H1 (cell line): ENCODE measurements around the gene STARD3NL. TPM values are rescaled to one million over a fixed set of nuclear protein-coding genes. Genes with fewer than 3 reads are reported as not detected.

Source experiments
- CTCF ChIA-PET: fragments of 300-600 bp; sonication (Branson Sonifier 250); formaldehyde crosslinking; loops from one replicate; lab custom pipeline; 2021; ENCODE audit not compliant: partially characterized antibody; lab: Charles Lee
- POLR2A ChIA-PET: fragments of 300-600 bp; sonication (Branson Sonifier 250); formaldehyde crosslinking; loops from one replicate; lab custom pipeline; 2021; ENCODE audit warnings: inconsistent platforms; ENCODE audit not compliant: partially characterized antibody; lab: Charles Lee
- DNase-seq, 2 experiments: peaks; one replicate each; pipeline versions ENCODE4 v3.0.0 to v3.0.0-alpha.2; 2010 to 2022; ENCODE audit warnings: low spot score in 2 of 2, low read depth in 1 of 2, mixed read lengths in 1 of 2
- FAIRE-seq: peaks from 2 replicates; lab custom pipeline; 2011; peaks lifted over from hg19 to GRCh38; lab: Jason Lieb, UNC
- H2AFZ ChIP-seq: 2 replicates; pipeline ENCODE4 v1.8.1; 2012; ENCODE audit warnings: low read length, inconsistent platforms
- H2AK5ac ChIP-seq: 2 replicates; pipeline ENCODE4 v1.6.1; 2013; ENCODE audit warnings: low read depth, low read length
- H2BK120ac ChIP-seq: replicated peaks from 2 replicates; pipeline ENCODE3; 2013; ENCODE audit warnings: low read depth, low read length, inconsistent platforms
- H2BK12ac ChIP-seq: 2 replicates; pipeline ENCODE4 v1.6.1; 2013; ENCODE audit warnings: low read depth, low read length
- H2BK15ac ChIP-seq: 2 replicates; pipeline ENCODE4 v1.6.1; 2013; ENCODE audit warnings: low read length
- H2BK20ac ChIP-seq: 2 replicates; pipeline ENCODE4 v1.6.1; 2013; ENCODE audit warnings: low read length
- H2BK5ac ChIP-seq: 2 replicates; pipeline ENCODE4 v1.6.1; 2013; ENCODE audit warnings: low read depth, low read length
- H3K14ac ChIP-seq: 2 replicates; pipeline ENCODE4 v1.6.1; 2013; ENCODE audit warnings: inconsistent platforms; ENCODE audit not compliant: insufficient read length
- H3K18ac ChIP-seq: 2 replicates; pipeline ENCODE4 v1.6.1; 2013; ENCODE audit warnings: low read length; ENCODE audit errors: extremely low read depth
- H3K23ac ChIP-seq: 2 replicates; pipeline ENCODE4 v1.6.1; 2013; ENCODE audit warnings: inconsistent platforms; ENCODE audit not compliant: insufficient read length
- H3K23me2 ChIP-seq: 2 replicates; pipeline ENCODE4 v1.6.1; 2013; ENCODE audit warnings: low read depth, low read length
- H3K27ac ChIP-seq: 2 replicates; pipeline ENCODE4 v1.6.1; 2011; ENCODE audit warnings: low read depth, low read length, inconsistent platforms
- H3K27me3 ChIP-seq, 4 experiments: replicated peaks in 1 of 4; 1 replicate in 1 of 4; 2 replicates in 3 of 4; pipeline versions ENCODE4 v1.6.1 to v1.8.1; 2011 to 2013; ENCODE audit warnings: low read length in 3 of 4, mild to moderate bottlenecking in 3 of 4, inconsistent platforms in 2 of 4, mixed read lengths in 2 of 4, moderate library complexity in 1 of 4; ENCODE audit not compliant: control insufficient read depth in 3 of 4, insufficient read depth in 3 of 4; ENCODE audit errors: extremely low read depth in 1 of 4
- H3K36me3 ChIP-seq, 4 experiments: 2 replicates each; pipeline versions ENCODE4 v1.6.1 to v1.8.1; 2011 to 2013; ENCODE audit warnings: mild to moderate bottlenecking in 4 of 4, low read length in 3 of 4, moderate library complexity in 2 of 4, control low read depth in 1 of 4, inconsistent platforms in 1 of 4; ENCODE audit not compliant: insufficient read depth in 4 of 4, control insufficient read depth in 2 of 4
- H3K4ac ChIP-seq: replicated peaks from 2 replicates; pipeline ENCODE3; 2013; ENCODE audit warnings: low read length, low read depth, mixed read lengths, inconsistent platforms; ENCODE audit not compliant: insufficient read length
- H3K4me1 ChIP-seq, 4 experiments: replicated peaks in 1 of 4; 1 replicate in 1 of 4; 2 replicates in 3 of 4; pipeline versions ENCODE4 v1.6.1 to v1.8.1; 2011 to 2013; ENCODE audit warnings: low read length in 3 of 4, inconsistent platforms in 2 of 4, mixed read lengths in 1 of 4; ENCODE audit not compliant: insufficient read depth in 4 of 4, control insufficient read depth in 3 of 4
- H3K4me2 ChIP-seq, 2 experiments: 2 replicates each; pipeline versions ENCODE4 v1.6.1 to v1.8.1; 2011 to 2013; ENCODE audit warnings: low read depth in 2 of 2, low read length in 2 of 2, control low read depth in 1 of 2, inconsistent platforms in 1 of 2, mild to moderate bottlenecking in 1 of 2; ENCODE audit not compliant: insufficient read depth in 1 of 2
- H3K4me3 ChIP-seq, 4 experiments: fragments of 200-600, 300-600 bp in 1 of 4; sonication (generic), shearing (Covaris generic), sonication (Bioruptor Twin) in 1 of 4; 2 replicates each; pipeline versions ENCODE4 v1.5.1 to v1.8.1; 2011 to 2016; ENCODE audit warnings: low read length in 4 of 4, low read depth in 3 of 4, control low read depth in 2 of 4, inconsistent platforms in 2 of 4, mild to moderate bottlenecking in 2 of 4, mixed read lengths in 1 of 4, moderate library complexity in 1 of 4; ENCODE audit not compliant: insufficient read depth in 2 of 4; ENCODE audit errors: extremely low read depth in 1 of 4
- H3K56ac ChIP-seq: replicated peaks from 2 replicates; pipeline ENCODE3; 2013; ENCODE audit warnings: low read depth, mild to moderate bottlenecking, mixed read lengths, low read length, inconsistent platforms; ENCODE audit not compliant: insufficient read length
- H3K79me1 ChIP-seq: 2 replicates; pipeline ENCODE4 v1.6.1; 2013; ENCODE audit warnings: low read depth, low read length, control low read depth
- H3K79me2 ChIP-seq, 2 experiments: 2 replicates each; pipeline versions ENCODE4 v1.6.1 to v1.8.1; 2012 to 2013; ENCODE audit warnings: low read length in 2 of 2, mild to moderate bottlenecking in 2 of 2, inconsistent platforms in 1 of 2; ENCODE audit not compliant: insufficient read depth in 2 of 2, control insufficient read depth in 1 of 2
- H3K9ac ChIP-seq, 4 experiments: replicated peaks in 1 of 4; 1 replicate in 1 of 4; 2 replicates in 3 of 4; pipeline versions ENCODE4 v1.6.1 to v1.8.1; 2011 to 2013; ENCODE audit warnings: low read depth in 3 of 4, low read length in 3 of 4, control low read depth in 2 of 4, mild to moderate bottlenecking in 2 of 4, moderate library complexity in 2 of 4, inconsistent platforms in 1 of 4; ENCODE audit errors: extremely low read depth in 1 of 4
- H3K9me3 ChIP-seq, 2 experiments: 2 replicates each; pipeline versions ENCODE4 v1.6.1 to v1.8.1; 2012 to 2013; ENCODE audit warnings: mild to moderate bottlenecking in 2 of 2, moderate library complexity in 2 of 2, control low read depth in 1 of 2, inconsistent platforms in 1 of 2, low read depth in 1 of 2, low read length in 1 of 2, mixed read lengths in 1 of 2; ENCODE audit not compliant: insufficient read depth in 2 of 2
- H4K20me1 ChIP-seq, 2 experiments: replicated peaks in 1 of 2; 2 replicates each; pipeline versions ENCODE3 to v1.8.1; 2011 to 2013; ENCODE audit warnings: inconsistent platforms in 2 of 2, low read length in 2 of 2, mild to moderate bottlenecking in 1 of 2; ENCODE audit not compliant: insufficient read depth in 2 of 2, control insufficient read depth in 1 of 2
- H4K5ac ChIP-seq: 2 replicates; pipeline ENCODE4 v1.6.1; 2013; ENCODE audit warnings: low read length, low read depth, mixed read lengths, inconsistent platforms; ENCODE audit not compliant: insufficient read length
- H4K8ac ChIP-seq: 2 replicates; pipeline ENCODE4 v1.8.0; 2013; ENCODE audit warnings: mild to moderate bottlenecking, moderate library complexity, low read length, inconsistent platforms; ENCODE audit not compliant: insufficient read depth; ENCODE audit errors: extremely low read depth
- H4K91ac ChIP-seq: replicated peaks from 2 replicates; pipeline ENCODE3; 2013; ENCODE audit warnings: low read length, mixed read lengths, inconsistent platforms; ENCODE audit not compliant: insufficient read length
- CBX5 ChIP-seq: fragments of 300-800, 300-1000 bp; sonication (generic); IDR thresholded peaks from 2 replicates; pipeline ENCODE4 v1.7.1; 2016; ENCODE audit warnings: antibody characterized with exemption, low read length, low read depth
- FOSL1 ChIP-seq: IDR thresholded peaks from 2 replicates; pipeline ENCODE4 v1.6.1; 2011; ENCODE audit warnings: mild to moderate bottlenecking, low read depth, low read length, moderate library complexity; ENCODE audit not compliant: insufficient read depth
- GABPA ChIP-seq: IDR thresholded peaks from 2 replicates; pipeline ENCODE4 v1.6.1; 2011; ENCODE audit warnings: mild to moderate bottlenecking, low read length, moderate library complexity, borderline replicate concordance; ENCODE audit not compliant: insufficient read depth
- MAFK ChIP-seq: IDR thresholded peaks from 2 replicates; pipeline ENCODE4 v1.6.1; 2012; ENCODE audit warnings: low read depth, mild to moderate bottlenecking, improper control_type of control experiment, low read length
- POLR2A ChIP-seq, 2 experiments: IDR thresholded peaks; 1 replicate in 1 of 2; 2 replicates in 1 of 2; pipeline ENCODE4 v1.6.1; 2011; ENCODE audit warnings: low read depth in 2 of 2, low read length in 2 of 2, mild to moderate bottlenecking in 2 of 2; ENCODE audit errors: control extremely low read depth in 1 of 2
- RBBP5 ChIP-seq: IDR thresholded peaks from 2 replicates; pipeline ENCODE4 v1.7.1; 2012; ENCODE audit warnings: low read depth, mild to moderate bottlenecking, inconsistent platforms, low read length, moderate library complexity, borderline replicate concordance
- SAP30 ChIP-seq: fragments of 300-600 bp; sonication (generic); IDR thresholded peaks from 2 replicates; pipeline ENCODE4 v1.7.1; 2012; ENCODE audit warnings: low read length, moderate library complexity, mild to moderate bottlenecking, inconsistent platforms; ENCODE audit not compliant: insufficient read depth, insufficient replicate concordance
- SIX5 ChIP-seq: IDR thresholded peaks from 2 replicates; pipeline ENCODE4 v1.6.1; 2011; ENCODE audit warnings: mild to moderate bottlenecking, low read depth, low read length
- SP1 ChIP-seq: IDR thresholded peaks from 2 replicates; pipeline ENCODE4 v1.6.1; 2011; ENCODE audit warnings: low read depth, low read length
- SUZ12 ChIP-seq: fragments of 200-600 bp; sonication (generic); IDR thresholded peaks from 2 replicates; pipeline ENCODE4 v1.6.1; 2012; ENCODE audit warnings: mild to moderate bottlenecking, inconsistent platforms, low read length, moderate library complexity, mixed read lengths
- WGBS, 2 experiments: shearing (Covaris generic) in 1 of 2; methylation state at CpG; one replicate each; pipeline versions ENCODE4 v1.1.6 to v1.1.7; 2013 to 2015; ENCODE audit warnings: low lambda C conversion rate in 2 of 2, mixed read lengths in 2 of 2, inconsistent platforms in 1 of 2, low coverage in 1 of 2, missing lambda C conversion rate in 1 of 2; ENCODE audit not compliant: insufficient replicate concordance in 2 of 2, insufficient coverage in 1 of 2, insufficient read length in 1 of 2; ENCODE audit errors: extremely low coverage in 1 of 2, missing lambda C conversion rate in 1 of 2; 5-methylcytosine and 5-hydroxymethylcytosine counted together
- polyA plus RNA-seq, 7 experiments: library from polyadenylated mRNA; depleted of rRNA in 3 of 7; stranded (reverse) in 5 of 7; unstranded in 2 of 7; fragments of >200 nt in 5 of 7; fragments of 200-250 nt in 2 of 7; gene quantifications; 1 replicate in 5 of 7; 2 replicates in 1 of 7; 4 replicates in 1 of 7; pipeline versions ENCODE4 v1.2.1 to v1.2.3, GENCODE V29; 2011 to 2013; ENCODE audit warnings: missing spikeins in 2 of 7, mixed read lengths in 2 of 7
- total RNA-seq: library from RNA; stranded (reverse); fragmentation: NEBNext Ultra II Directional; extraction: Animal tissue kit (Norgen Biotek cat#: 25700); gene quantifications from 2 replicates; pipeline ENCODE4 v1.2.1, GENCODE V29; 2021

The STARD3NL gene
- total and polyA plus RNA-seq, 2 of the 8 experiments (the other 6 are each of a cell fraction or from before 2014, with no cell fraction given): 27.1 to 40.5 TPM

DNA sequence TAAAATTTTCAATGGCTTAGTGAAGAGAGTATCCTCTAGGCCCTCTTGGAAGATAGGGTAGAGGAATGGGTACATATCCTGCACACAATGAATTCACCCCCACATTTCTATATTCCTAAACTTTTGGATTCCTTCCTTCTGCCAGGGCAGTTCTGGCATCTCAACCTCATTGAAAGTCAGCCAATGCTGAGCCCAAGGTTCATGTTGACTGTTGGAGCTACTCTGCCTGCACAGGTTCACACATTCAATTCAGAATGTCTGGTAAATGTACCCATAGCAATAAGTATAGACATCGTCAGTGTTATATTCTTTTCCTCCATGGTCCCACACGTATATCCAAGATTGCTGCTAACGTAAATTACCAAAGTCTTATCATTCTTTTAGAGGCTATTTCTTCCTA lies 48.9 kb upstream of the STARD3NL start:
- peaks cover 0 to 3% (median 0%) of the 10 kb centered on the region in 4 experiments; a peak in 2 of 7 replicates for H3K4me1 ChIP-seq
- H3K27ac ChIP-seq: no peak overlapping the region
- 91% methylated on average over 3 of the region's 3 CpGs; no CpG with 5 or more reads in 1 of the 2 experiments for WGBS, 2 experiments
- no peak overlapping the region for H2AFZ ChIP-seq
- no peaks in the 10 kb centered on the region for H3K36me3 ChIP-seq
- no peak overlapping the region for H2BK15ac ChIP-seq
- H3K79me1 ChIP-seq: no peaks in the 10 kb centered on the region
- H3K27me3 ChIP-seq: no peaks in the 10 kb centered on the region
- no peak overlapping the region for H2BK5ac ChIP-seq
- no peak overlapping the region for H3K23ac ChIP-seq
- no peak for TF ChIP-seq FOSL1
- TF ChIP-seq SP1: no peak
- no peak for TF ChIP-seq SIX5
- TF ChIP-seq GABPA: no peak
- no peak for TF ChIP-seq SAP30
- TF ChIP-seq MAFK: no peak
- no peak for TF ChIP-seq CBX5
- TF ChIP-seq SUZ12: no peak
- no peak for TF ChIP-seq POLR2A (IDR thresholded peaks at IDR 0.05; ENCODE audit: control extremely low read depth in 1 of 2, low read depth in 2 of 2, low read length in 2 of 2)
- TF ChIP-seq RBBP5: no peak
- no peak overlapping the region for H2BK20ac ChIP-seq
- no peaks in the 10 kb centered on the region for H3K23me2 ChIP-seq
- H4K91ac ChIP-seq: no peak overlapping the region
- H3K14ac ChIP-seq: no peak overlapping the region
- no peak overlapping the region for H2BK12ac ChIP-seq
- FAIRE-seq (no peak), DNase-seq (no peak)
- CTCF ChIA-PET: no interaction called here
- POLR2A ChIA-PET: no interaction called here
- no peak overlapping the region for H3K18ac ChIP-seq
- H3K79me2 ChIP-seq: no peaks in the 10 kb centered on the region
- no peak overlapping the region for H3K4me3 ChIP-seq
- H4K5ac ChIP-seq: no peak overlapping the region
- H4K8ac ChIP-seq: no peak overlapping the region
- no peak overlapping the region for H2AK5ac ChIP-seq
- no peak overlapping the region for H3K9ac ChIP-seq
- no peaks in the 10 kb centered on the region for H3K9me3 ChIP-seq
- H2BK120ac ChIP-seq: no peak overlapping the region
- no peaks in the 10 kb centered on the region for H4K20me1 ChIP-seq
- no peak overlapping the region for H3K56ac ChIP-seq
- H3K4me2 ChIP-seq: no peak overlapping the region
- H3K4ac ChIP-seq: no peak overlapping the region
